NOMO-1 treated with dmso at 0.1 percent for 144 hours (cell line): ENCODE measurements around the gene KRT37.

ENCODE experiments used
- DNase-seq: peaks from one replicate; lab custom pipeline; 2025; ENCODE audit not compliant: unreplicated experiment; lab: John Stamatoyannopoulos, UW

KRT37 gene

DNA sequence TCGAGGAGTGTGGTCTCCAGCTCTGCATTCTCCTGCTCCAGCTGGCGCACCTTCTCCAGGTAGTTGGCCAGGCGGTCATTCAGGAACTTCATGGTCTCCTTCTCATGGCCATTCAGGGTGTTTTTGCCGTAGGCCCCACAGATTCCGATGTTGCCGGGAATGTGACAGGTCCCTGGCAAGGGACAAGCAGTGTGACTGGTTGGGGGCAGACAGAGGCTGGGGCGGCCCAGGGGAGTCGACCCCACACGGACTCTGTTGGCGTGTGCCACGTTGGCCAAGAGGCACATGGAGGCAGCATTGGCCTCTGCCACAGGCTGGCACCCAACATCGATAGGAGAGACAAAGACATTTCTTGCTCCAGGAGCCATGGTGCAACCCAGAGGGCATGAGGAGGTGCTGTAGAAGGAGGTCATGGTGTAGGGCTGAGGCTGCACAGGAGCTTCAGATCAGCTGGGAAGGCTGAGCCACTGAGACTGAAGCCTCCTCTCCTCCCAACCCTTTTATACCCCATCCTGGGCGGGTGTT, at the start of gene KRT37:
Gene KRT37 (minus strand): TSS at position 475 of the 525 bp plus-strand sequence. CDS start 62 bp downstream, at position 413.
- no peak for DNase-seq

DNA sequence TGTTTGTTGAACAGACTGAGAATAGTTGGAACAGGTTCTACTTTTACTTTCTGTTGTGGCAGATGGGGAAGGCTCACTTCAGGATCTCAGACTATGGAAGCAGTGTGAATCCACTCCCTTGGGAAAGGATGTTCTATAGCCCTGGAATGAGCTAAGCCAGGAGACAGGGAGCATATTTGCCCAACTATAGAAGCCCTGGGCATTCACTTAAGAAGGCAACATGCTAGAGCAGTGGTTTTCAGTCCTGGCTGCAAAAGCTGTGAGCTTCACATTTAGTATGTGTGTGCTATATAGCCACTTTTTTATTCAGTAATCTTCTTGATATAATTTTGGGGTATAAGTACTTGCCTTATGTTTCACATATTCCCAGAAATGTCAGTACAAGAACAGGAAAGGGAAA, 44.0 kb upstream of the KRT37 start:
- no peak for DNase-seq

DNA sequence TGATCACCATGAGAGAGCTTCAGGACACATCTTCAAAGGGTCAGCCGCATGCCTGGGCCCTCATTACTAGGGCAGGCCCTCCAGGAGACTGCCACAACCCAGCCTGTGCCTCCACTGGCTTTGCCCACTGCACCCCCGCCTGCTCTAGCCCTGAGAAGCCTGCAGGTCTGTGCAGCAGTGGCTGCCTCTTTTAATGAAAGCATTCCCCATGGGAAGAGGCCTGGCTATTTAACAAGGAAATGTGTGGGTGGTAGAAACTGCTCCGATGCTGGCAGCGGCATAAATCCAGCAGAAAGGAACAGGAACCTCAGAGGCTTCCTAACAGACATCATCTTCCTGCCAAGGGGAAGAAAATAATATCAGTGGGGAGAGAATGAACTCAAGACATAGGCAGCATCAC, 43.2 kb upstream of the KRT37 start:
- no peak for DNase-seq

DNA sequence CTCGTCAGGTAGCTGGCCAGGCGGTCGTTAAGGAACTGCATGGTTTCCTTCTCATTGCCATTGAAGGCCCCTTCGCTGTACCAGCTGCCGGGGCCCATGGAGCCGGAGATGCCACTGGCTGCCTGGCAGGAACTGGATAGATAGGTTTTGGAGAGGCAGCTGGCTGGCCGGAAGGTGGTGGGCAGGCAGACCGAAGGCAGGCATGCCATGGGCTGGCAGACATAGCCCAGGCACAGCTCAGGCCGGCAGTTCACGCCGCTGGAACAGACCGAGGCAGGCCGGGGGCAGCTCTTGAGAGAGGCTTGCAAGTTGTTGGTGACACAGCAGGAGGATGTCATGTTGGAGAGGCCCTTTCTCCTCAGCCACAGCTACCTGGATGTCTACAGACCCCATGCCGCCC, 42.6 kb upstream of the KRT37 start, which contains the start of gene KRT32:
Gene KRT32 (minus strand): TSS at position 399 of the 400 bp plus-strand sequence. CDS start 61 bp downstream, at position 338.
- DNase-seq, result no peak

DNA sequence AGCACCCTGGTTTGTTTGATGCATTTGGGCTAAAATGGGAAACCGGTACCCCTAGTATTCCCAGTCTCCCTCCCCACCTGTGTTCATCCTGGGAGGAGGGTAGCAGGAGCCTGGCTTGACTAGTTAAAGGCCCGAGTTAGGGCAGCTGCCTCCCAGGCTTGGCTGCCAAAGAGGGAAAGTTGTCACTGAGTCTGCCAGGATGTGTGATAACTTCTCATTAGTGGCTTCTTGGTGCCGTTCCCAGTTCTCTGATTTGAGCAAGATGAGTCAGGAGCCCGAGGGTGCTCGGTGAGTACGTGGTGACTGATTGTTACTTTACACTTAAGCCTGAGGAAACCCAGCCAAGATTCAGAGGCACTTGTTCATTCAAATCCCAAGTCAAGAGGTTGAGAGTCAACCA, 40.3 kb upstream of the KRT37 start:
- DNase-seq, result no peak

DNA sequence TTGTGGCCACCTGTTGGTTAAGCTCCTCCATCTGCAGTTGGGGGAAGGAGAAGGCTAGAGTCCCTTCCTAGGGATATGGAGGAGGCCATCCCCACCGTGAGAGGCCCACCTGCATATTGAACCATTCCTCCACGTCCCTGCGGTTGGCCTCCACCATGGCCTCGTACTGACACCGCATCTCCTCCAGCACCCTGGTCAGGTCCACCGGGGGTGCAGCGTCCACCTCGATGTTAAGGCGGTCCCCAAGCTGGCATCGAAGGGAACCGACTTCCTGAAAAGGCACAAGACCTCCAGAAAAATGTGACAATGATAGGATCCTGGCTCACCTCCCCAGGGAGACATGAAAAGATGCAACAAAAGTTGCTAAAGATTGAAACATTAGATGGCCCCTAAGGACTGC, 39.8 kb upstream of the KRT37 start:
- no peak for DNase-seq

DNA sequence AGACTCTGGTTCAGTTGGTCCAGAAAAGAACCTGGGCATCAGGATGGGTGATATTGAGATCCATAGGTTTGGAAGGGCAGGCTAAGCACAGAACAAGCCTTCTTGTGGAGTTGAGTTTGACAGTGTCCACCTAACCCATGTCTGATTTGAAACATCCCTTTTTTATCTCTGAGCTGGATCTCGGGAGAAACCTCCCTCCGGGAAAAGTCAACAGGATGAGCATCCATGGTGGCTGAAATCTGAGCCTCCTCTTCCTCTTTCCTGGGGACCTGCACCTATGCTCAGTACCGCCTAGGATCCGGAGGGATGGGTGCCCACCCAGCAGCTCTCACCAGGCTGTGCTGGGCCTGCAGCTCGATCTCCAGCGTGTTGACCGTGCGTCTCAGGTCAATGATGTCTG, 39.4 kb upstream of the KRT37 start:
- DNase-seq, result no peak

DNA sequence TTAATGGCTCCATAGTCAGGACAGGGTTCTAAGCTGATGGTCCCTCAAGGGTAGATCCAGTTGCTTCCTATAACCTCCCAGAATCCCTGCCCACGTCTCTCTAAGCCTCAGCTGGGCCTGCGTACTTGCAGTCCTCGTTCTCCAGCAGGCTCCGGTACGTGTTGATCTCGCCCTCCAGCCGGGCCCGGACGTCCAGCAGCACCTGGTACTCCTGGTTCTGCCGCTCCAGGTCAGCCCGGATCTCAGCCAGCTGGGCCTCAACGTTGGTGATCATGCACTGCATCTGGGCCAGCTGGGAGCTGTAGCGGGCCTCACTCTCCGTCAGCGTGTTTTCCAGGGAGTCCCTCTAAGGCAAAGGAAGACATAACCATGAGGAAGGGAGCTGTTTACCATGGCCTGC, 38.3 kb upstream of the KRT37 start:
- DNase-seq, result no peak

DNA sequence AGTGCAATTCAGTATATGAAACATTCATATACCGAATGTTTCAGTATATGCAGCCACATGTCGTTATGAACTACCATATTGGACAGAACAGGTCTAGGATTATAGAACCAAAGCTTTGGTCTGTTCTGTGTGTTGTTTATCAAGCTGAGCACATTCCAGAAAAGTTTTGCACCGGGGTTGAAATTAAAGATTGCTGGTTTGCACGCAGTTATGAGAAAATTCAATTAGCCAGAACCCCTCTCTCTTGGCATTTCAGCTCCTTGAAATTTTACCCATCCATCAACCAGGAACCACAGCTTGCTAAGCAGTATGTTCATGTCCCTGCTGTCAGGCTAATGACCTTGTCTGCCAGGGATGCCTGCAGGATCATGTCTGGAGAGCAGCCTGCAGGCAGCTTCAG, 33.3 kb upstream of the KRT37 start:
- DNase-seq, result no peak

DNA sequence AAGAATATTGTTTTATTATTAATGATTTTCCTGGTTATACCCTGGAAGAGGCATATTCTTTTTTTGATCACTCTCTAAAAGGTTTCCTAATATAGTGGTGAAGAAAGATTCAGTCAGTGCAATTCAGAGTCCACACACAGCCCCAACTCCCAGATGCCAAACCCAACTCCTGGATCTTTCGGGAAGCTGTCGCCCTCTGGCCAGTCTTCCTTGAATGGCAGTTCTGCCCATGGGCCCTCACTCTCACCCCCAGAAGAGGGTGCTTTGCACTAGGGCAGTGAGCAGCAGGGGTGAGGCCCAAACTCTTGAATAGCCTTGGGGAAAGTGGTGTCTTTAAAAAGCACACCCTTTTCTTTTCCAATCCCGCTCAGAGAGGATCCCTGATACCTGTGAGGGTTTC, 31.8 kb upstream of the KRT37 start:
- DNase-seq, result no peak

GRCh38 chr17:41455236-41455635, 30.9 kb upstream of the KRT37 start:
- no peak for DNase-seq

DNA sequence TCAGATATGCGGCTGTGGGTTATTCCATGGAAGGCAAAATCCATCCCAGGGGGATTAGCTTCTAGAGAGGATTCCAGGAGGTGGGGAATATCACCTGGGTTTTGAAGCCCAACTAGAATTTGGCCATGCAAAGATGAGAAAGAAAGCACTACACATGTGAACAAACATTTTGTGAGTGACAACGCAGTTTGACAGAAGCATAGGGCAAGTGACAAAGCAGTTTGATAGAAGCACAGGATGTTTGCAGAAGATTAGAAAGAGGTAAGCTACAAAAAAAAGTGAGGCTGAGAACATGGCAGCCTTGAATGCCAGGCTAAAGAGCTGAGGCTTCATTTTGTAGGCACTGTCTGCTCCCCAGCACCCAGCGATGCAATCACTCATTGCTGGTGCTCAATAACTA, 28.7 kb upstream of the KRT37 start:
- DNase-seq, result no peak

DNA sequence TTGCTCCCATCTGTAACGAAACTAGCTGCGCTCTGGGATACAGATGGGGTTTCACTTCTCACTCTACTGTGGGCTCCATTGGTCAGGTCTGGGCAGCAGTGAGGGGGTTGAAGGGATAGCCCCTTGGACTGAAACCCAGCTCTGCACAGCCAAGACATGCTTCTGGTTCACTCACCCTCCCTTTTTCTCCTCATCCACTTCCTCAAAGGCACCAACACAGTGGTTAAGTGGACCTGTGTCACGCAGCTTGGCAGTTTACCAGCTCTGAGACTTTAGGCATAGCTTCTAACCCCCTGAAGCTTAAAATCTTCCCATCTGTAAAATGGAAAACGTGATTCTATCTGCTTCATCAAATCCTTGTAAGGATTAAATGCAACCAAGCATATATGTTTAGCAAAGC, 27.9 kb upstream of the KRT37 start:
- no peak for DNase-seq

DNA sequence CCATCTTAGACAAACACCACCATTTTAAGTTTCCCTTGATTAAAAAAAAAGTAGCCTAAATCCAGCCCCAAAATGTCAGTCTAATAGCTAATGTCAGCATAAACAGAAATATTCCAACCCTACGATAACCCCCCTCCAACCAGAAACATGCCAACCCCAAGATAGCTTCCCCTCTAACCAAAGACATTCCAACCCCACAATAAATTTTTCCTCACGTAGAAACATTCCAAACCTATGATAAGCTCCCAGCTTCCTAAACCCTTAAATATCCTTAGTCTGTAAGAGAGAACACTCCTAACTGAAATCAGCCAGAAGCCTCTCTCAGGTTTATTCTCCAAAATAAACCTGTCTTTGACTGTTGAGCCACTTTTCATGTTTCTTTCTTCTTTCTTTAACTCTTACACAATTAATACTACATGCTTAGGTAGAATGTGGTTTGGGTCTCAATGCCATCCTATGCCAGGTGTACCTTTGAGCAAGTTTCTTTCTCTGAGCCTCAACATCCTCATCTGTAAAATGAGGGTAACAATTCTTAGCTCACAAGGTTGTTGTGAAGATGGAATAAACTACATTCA, 26.9 kb upstream of the KRT37 start:
- DNase-seq, result no peak

- no peak for DNase-seq
Observed at GRCh38 chr17:41449008-41449407, 24.6 kb upstream of the KRT37 start.

GRCh38 chr17:41448506-41448905, 24.1 kb upstream of the KRT37 start:
- DNase-seq, result no peak

GRCh38 chr17:41446806-41447205, 22.4 kb upstream of the KRT37 start:
- DNase-seq, result no peak

DNA sequence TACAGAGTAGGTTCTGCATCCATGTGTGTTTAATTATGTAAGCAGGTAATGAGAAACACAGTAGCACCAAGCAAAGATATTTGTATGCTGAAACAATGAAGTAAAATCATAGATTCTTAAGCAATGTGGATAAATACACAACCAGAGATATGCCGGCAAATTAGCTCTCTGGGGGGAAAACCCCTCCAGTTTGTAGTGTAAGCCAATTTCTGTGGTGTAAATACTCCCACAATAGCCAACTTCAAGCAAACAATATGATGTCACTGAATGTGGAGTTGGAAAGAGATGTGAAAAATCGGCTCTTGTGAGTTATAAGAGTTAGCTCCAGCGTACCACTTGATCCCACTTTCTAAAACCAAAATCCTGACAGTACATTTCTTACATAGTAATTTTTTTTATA, 20.3 kb upstream of the KRT37 start:
- DNase-seq, result no peak

- DNase-seq, result no peak
Observed at GRCh38 chr17:41444186-41444585, 19.8 kb upstream of the KRT37 start.

DNA sequence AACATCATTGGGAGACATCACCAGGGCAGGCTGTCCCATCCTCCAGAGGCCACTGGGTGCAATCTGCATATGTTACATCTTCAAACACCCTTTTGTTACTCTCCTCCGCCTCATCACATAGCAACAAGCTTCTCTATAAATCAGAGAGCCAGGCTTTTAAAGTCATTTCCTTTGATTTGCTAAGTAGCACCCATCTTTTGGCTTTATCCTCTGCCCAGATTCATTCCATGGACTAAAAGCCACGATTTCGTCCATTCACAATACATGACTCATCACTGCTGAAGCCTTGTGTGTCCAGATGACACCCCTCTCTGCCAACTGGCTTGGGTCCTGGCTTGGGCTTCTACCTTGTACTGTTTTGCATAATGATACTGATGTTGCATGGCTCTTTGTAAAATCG, 18.4 kb upstream of the KRT37 start:
- DNase-seq, result no peak

DNA sequence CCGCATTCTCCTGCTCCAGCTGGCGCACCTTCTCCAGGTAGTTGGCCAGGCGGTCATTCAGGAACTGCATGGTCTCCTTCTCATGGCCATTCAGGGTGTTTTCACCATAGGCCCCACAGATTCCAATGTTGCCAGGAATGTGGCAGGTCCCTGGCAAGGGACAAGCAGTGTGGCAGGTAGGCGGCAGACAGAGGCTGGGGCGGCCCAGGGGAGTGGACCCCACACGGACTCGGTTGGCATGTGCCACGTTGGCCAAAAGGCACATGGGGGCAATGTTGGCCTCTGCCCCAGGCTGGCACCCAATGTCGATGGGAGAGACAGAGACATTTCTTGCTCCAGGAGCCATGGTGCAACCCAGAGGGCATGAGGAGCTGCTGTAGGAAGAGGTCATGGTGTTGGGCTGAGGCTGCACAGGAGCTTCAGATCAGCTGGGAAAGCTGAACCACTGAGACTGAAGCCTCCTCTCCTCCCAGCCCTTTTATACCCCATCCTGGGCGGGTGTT, 16.2 kb upstream of the KRT37 start, which contains the start of gene KRT38:
Gene KRT38 (minus strand): TSS at position 453 of the 503 bp plus-strand sequence. CDS start 62 bp downstream, at position 391.
- no peak for DNase-seq

DNA sequence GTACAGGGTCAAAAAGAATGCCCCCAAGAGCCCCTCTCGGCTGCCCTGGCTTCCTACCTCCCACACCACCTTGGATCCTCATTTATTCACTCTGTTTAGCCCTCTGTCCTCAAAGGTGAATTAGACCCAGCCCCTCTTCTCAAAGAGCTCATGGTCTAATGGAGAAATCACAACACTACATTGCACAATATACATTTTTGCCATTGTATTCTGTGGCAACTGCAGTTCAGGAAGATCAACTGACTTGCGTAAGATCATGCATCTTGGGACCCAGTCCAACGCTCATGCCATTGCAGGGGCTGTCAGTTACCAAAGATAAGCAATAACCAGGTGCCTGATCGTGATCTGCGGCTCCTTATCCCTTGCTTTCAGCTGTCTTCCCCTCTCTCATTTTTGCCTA, 15.0 kb upstream of the KRT37 start:
- DNase-seq, result no peak

DNA sequence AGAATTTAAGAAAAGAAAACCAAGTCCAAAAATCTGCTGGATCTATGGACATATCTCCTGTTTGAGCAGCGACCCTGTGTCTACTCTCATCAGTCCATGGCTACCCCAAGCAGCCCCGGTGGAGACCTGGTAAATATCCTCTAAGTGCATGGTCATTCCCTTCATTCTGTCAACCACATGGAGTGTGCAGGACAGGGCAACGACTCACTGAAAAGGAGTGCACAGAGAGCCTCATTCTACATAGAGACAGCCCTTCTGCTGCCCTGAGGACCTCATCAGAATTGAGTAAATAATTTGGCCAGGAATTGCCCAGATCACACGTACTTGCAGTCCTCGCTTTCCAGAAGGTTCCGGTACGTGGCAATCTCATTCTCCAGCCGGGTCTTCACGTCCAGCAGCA, 13.4 kb upstream of the KRT37 start:
- DNase-seq, result no peak
